Endothelial cell of umbilical vein (primary cell): ENCODE results near the gene CD320. TPM values are rescaled to one million over a fixed set of nuclear protein-coding genes. Genes with fewer than 3 reads are reported as not detected.
A peak's percentile ranks its signal among the peaks of the same experiment; 100 is the strongest.

Experiments
- BruUV-seq: library from RNA; stranded (reverse); fragments of 400-500 nt; replicated peaks from 2 replicates; lab custom pipeline; 2021; lab: Mats Ljungman, UMichigan
- CTCF ChIA-PET: fragments of 300-600, 350-600 bp; sonication (Branson Sonifier 250); formaldehyde crosslinking; loops from one replicate; lab custom pipeline; 2021; ENCODE audit warnings: antibody characterized with exemption, inconsistent platforms; lab: Charles Lee
- POLR2A ChIA-PET: fragments of 300-600, 350-600 bp; sonication (Branson Sonifier 250); formaldehyde crosslinking; loops from one replicate; lab custom pipeline; 2021; ENCODE audit warnings: antibody characterized with exemption, inconsistent platforms; lab: Charles Lee
- DNase-seq: peaks from one replicate; pipeline ENCODE4 v3.0.0-alpha.2; 2011; ENCODE audit warnings: low read depth, low spot score
- FAIRE-seq: peaks from 2 replicates; lab custom pipeline; 2011; peaks lifted over from hg19 to GRCh38; lab: Jason Lieb, UNC
- H2AFZ ChIP-seq: 2 replicates; pipeline ENCODE4 v1.6.0; 2012; ENCODE audit warnings: low read depth, low read length, control low read depth, inconsistent platforms
- H3K27ac ChIP-seq: 2 replicates; pipeline ENCODE4 v1.5.1; 2011; ENCODE audit warnings: low read depth, mild to moderate bottlenecking, control low read depth, low read length, moderate library complexity; ENCODE audit not compliant: insufficient read depth
- H3K27me3 ChIP-seq, 2 experiments: 2 replicates each; pipeline versions ENCODE4 v1.6.0 to v1.6.1; 2011; ENCODE audit warnings: low read length in 2 of 2, mixed read lengths in 1 of 2; ENCODE audit not compliant: control insufficient read depth in 2 of 2, insufficient read depth in 2 of 2
- H3K36me3 ChIP-seq, 2 experiments: 2 replicates in 1 of 2; 3 replicates in 1 of 2; pipeline ENCODE4 v1.5.1; 2011; ENCODE audit warnings: low read length in 2 of 2, mild to moderate bottlenecking in 1 of 2, moderate library complexity in 1 of 2; ENCODE audit not compliant: control insufficient read depth in 2 of 2, insufficient read depth in 2 of 2; ENCODE audit errors: extremely low read depth in 1 of 2
- H3K4me1 ChIP-seq: 3 replicates; pipeline ENCODE4 v1.5.1; 2011; ENCODE audit warnings: mild to moderate bottlenecking, low read length; ENCODE audit not compliant: control insufficient read depth, insufficient read depth; ENCODE audit errors: extremely low read depth
- H3K4me2 ChIP-seq: 2 replicates; pipeline ENCODE4 v1.6.1; 2011; ENCODE audit warnings: low read length, control low read depth, mixed read lengths; ENCODE audit not compliant: insufficient read depth
- H3K4me3 ChIP-seq, 3 experiments: fragments of 200-600 bp in 1 of 3; sonication (generic), shearing (Covaris generic) in 1 of 3; replicated peaks in 1 of 3; 2 replicates each; pipeline ENCODE4 v1.5.1; 2011 to 2016; ENCODE audit warnings: control low read depth in 3 of 3, low read length in 3 of 3, mild to moderate bottlenecking in 2 of 3, inconsistent platforms in 1 of 3, low read depth in 1 of 3, moderate library complexity in 1 of 3; ENCODE audit not compliant: insufficient read depth in 1 of 3
- H3K79me2 ChIP-seq: 2 replicates; pipeline ENCODE4 v1.6.0; 2012; ENCODE audit warnings: low read length, inconsistent platforms; ENCODE audit not compliant: control insufficient read depth, insufficient read depth
- H3K9ac ChIP-seq: replicated peaks from 2 replicates; pipeline ENCODE3; 2011; ENCODE audit warnings: low read length, control low read depth; ENCODE audit not compliant: insufficient read depth; ENCODE audit errors: extremely low read depth
- H3K9me1 ChIP-seq: replicated peaks from 3 replicates; pipeline ENCODE4 v1.6.0; 2011; ENCODE audit warnings: mild to moderate bottlenecking, low read length; ENCODE audit not compliant: control insufficient read depth, insufficient read depth; ENCODE audit errors: extremely low read depth
- H3K9me3 ChIP-seq: replicated peaks from 2 replicates; pipeline ENCODE4 v1.5.1; 2012; ENCODE audit warnings: low read length, inconsistent platforms; ENCODE audit not compliant: control insufficient read depth, insufficient read depth
- H4K20me1 ChIP-seq: replicated peaks from 2 replicates; pipeline ENCODE3; 2011; ENCODE audit warnings: mild to moderate bottlenecking, low read length; ENCODE audit not compliant: control insufficient read depth, insufficient read depth; ENCODE audit errors: extremely low read depth
- EZH2 ChIP-seq: IDR thresholded peaks from 2 replicates; pipeline ENCODE4 v1.6.1; 2012; ENCODE audit warnings: borderline replicate concordance, low read depth, mild to moderate bottlenecking, moderate library complexity, low read length, inconsistent platforms; ENCODE audit not compliant: severe bottlenecking
- GATA2 ChIP-seq: IDR thresholded peaks from 2 replicates; pipeline ENCODE4 v1.7.0; 2011; ENCODE audit warnings: low read depth, mild to moderate bottlenecking, moderate library complexity, mixed read lengths, low read length; ENCODE audit not compliant: insufficient read length, insufficient read depth
- JUN ChIP-seq: IDR thresholded peaks from 2 replicates; pipeline ENCODE4 v1.6.1; 2011; ENCODE audit warnings: borderline replicate concordance, low read depth; ENCODE audit not compliant: insufficient read length, insufficient read depth
- MYC ChIP-seq: IDR thresholded peaks from one replicate; pipeline ENCODE4 v1.6.1; 2011; ENCODE audit warnings: mild to moderate bottlenecking, low read depth, low read length
- POLR2A ChIP-seq: IDR thresholded peaks from 2 replicates; pipeline ENCODE4 v1.6.1; 2012; ENCODE audit warnings: low read depth, mild to moderate bottlenecking, control low read depth, low read length
- POLR2AphosphoS5 ChIP-seq: IDR thresholded peaks from 2 replicates; pipeline ENCODE4 v1.6.1; 2012; ENCODE audit warnings: low read depth, mild to moderate bottlenecking, control low read depth, low read length, moderate library complexity; ENCODE audit not compliant: insufficient read depth
- dilution Hi-C: fragments of 300-500 bp; cut with MboI; formaldehyde crosslinking; loops from one replicate; pipeline ENCODE4 v1.15.0; 2019; ENCODE audit warnings: low sequenced_read_pairs; ENCODE audit not compliant: extremely low pct_ligation_motif_present
- intact Hi-C: fragments of 100-400 bp; cut with micrococcal nuclease; formaldehyde crosslinking; loops from one replicate; pipeline ENCODE4 v1.10.0; 2022
- polyA plus RNA-seq, 4 experiments: library from polyadenylated mRNA; depleted of rRNA in 3 of 4; stranded (reverse) in 3 of 4; unstranded in 1 of 4; fragments of >200 nt; gene quantifications; 2 replicates each; pipeline versions ENCODE4 v1.2.1 to v1.2.3, GENCODE V29; 2011 to 2012; ENCODE audit warnings: missing spikeins in 1 of 4
- total RNA-seq: library from RNA; stranded (reverse); gene quantifications from 2 replicates; pipeline ENCODE4 v1.2.3, GENCODE V29; 2021
- TF ChIP-seq, protein P1 (sequence below), 2 donors: IDR thresholded peaks; 1 replicate in 1 of 2; 2 replicates in 1 of 2; pipeline ENCODE4 v1.5.1; 2011; ENCODE audit warnings: low read length in 2 of 2, mild to moderate bottlenecking in 2 of 2, moderate library complexity in 2 of 2, control low read depth in 1 of 2, inconsistent platforms in 1 of 2, low read depth in 1 of 2; ENCODE audit not compliant: insufficient read depth in 1 of 2; ENCODE audit errors: extremely low read depth in 1 of 2

CD320 gene
- total and polyA plus RNA-seq, 2 donors (not counting 3 experiments of a cell fraction or from before 2014, with no cell fraction given) = 84.9 to 190 TPM

DNA sequence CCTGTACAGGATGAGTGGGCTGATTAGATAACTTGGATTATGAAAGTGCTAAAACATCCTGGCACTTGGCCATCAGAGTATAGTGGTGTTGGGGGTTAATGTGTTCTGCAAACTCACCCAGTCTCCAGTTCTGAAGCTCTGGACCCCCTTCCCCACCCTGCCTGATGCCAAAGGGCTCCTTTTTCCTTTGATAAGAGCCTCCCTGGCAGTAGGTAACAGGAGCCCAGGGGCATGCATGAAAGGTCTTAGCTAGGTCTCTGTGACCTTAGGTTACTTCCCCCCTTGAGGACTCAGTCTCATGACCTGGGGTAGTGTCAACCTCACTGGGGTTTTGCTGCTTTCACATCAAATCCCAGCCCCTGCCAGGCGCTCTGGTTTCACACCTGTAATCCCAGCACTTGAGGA, 15.6 kb upstream of the CD320 start:
- Histone ChIP-seq H3K4me2 (no peak overlapping the region), H3K36me3 (peaks cover 5 to 6% of the 10 kb centered on the region in 2 experiments), H3K27me3 (no peaks in the 10 kb centered on the region), H3K9ac (no peak overlapping the region), H2AFZ (no peak overlapping the region), H3K4me1 (peaks cover 24% of the 10 kb centered on the region), H3K9me3 (no peaks in the 10 kb centered on the region), H3K79me2 (peaks cover 32% of the 10 kb centered on the region), H3K27ac (no peak overlapping the region), H4K20me1 (no peaks in the 10 kb centered on the region), H3K9me1 (no peaks in the 10 kb centered on the region), H3K4me3 (no peak overlapping the region)
- intact Hi-C loops = no loop called here
- peak; percentile 44 for DNase-seq
- dilution Hi-C loops = no loop called here
- POLR2A ChIA-PET = interaction anchor here (0.9 kb wide), 2 partner anchors 13 to 67 kb away, joined by 3 read pairs; partner anchors contain the start of gene RAB11B
- BruUV-seq = no TSS peak
- CTCF ChIA-PET = interaction anchor here (1.0 to 2.0 kb wide), 4 partner anchors 11 to 24 kb away, joined by 3 to 7 read pairs (median 4); no protein-coding TSS in a partner anchor
- TF ChIP-seq POLR2A = peak; percentile 41
- TF ChIP-seq, protein P1, sequence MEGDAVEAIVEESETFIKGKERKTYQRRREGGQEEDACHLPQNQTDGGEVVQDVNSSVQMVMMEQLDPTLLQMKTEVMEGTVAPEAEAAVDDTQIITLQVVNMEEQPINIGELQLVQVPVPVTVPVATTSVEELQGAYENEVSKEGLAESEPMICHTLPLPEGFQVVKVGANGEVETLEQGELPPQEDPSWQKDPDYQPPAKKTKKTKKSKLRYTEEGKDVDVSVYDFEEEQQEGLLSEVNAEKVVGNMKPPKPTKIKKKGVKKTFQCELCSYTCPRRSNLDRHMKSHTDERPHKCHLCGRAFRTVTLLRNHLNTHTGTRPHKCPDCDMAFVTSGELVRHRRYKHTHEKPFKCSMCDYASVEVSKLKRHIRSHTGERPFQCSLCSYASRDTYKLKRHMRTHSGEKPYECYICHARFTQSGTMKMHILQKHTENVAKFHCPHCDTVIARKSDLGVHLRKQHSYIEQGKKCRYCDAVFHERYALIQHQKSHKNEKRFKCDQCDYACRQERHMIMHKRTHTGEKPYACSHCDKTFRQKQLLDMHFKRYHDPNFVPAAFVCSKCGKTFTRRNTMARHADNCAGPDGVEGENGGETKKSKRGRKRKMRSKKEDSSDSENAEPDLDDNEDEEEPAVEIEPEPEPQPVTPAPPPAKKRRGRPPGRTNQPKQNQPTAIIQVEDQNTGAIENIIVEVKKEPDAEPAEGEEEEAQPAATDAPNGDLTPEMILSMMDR (IDR thresholded peaks at IDR 0.05; ENCODE audit: extremely low read depth in 1 of 2, insufficient read depth in 1 of 2, low read depth in 1 of 2, low read length in 2 of 2) = no peak
- no peak for TF ChIP-seq MYC
- no peak for TF ChIP-seq JUN
- TF ChIP-seq POLR2AphosphoS5 = no peak
- FAIRE-seq = no peak

DNA sequence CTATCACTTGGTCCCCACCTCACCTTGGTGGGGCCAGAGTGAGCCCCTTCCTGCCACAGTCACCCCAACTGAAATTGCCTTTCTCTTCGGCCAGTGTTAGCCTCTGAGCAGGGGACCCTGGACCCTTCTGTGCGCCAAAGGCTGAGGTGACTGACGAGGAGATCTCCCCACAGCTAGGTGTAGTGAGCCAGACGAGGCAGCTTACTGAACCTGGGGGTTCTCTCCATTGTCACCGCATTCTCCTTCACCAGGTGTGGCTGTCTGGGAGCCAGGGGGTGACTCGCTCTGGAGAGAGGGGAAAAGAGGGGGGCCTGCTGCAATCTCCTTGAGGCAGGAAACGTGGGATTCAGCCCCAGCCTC, 14.5 kb upstream of the CD320 start:
- ChIA-PET CTCF (interaction anchor here (2.0 kb wide), 1 partner anchor 19 kb away, joined by 6 read pairs; no protein-coding TSS in a partner anchor), POLR2A (interaction anchor here (0.9 kb wide), 1 partner anchor 101 kb away, joined by 5 read pairs; no protein-coding TSS in a partner anchor)
- TF ChIP-seq EZH2 = no peak
- no peak for TF ChIP-seq GATA2
- no peak for TF ChIP-seq POLR2AphosphoS5
- Histone ChIP-seq H3K4me2 (peak overlapping the region; percentile 72), H3K36me3 (peaks cover 3 to 5% of the 10 kb centered on the region in 2 experiments), H3K9ac (peak overlapping the region; percentile 95), H3K4me1 (peaks cover 24% of the 10 kb centered on the region), H2AFZ (no peak overlapping the region), H3K4me3 (peak overlapping the region; percentile 83 to 95 (median 92)), H3K9me3 (no peaks in the 10 kb centered on the region), H3K9me1 (no peaks in the 10 kb centered on the region), H3K27ac (no peak overlapping the region), H4K20me1 (no peaks in the 10 kb centered on the region), H3K79me2 (peaks cover 32% of the 10 kb centered on the region), H3K27me3 (no peaks in the 10 kb centered on the region)
- peak; percentile 18 for FAIRE-seq
- dilution Hi-C loops = no loop called here
- no peak for DNase-seq
- intact Hi-C loops = no loop called here
- BruUV-seq = no TSS peak
